ENCODE data around the gene NT5C1B. TPM values are rescaled to one million over a fixed set of nuclear protein-coding genes. Genes with fewer than 3 reads are reported as not detected.

Gene NT5C1B
- total RNA-seq, 2 donors from 2014 or later: not detected

GRCh38 chr2:18604531-18604885, 15.1 kb upstream of the NT5C1B start:
- Mint-ChIP-seq H3K4me1 (no peaks in the 10 kb centered on the region), H3K4me3 (no peak overlapping the region), H3K27ac (no peak overlapping the region), H3K9me3 (no peaks in the 10 kb centered on the region), H3K36me3 (ENCODE audit: low read depth) (no peaks in the 10 kb centered on the region), H3K27me3 (ENCODE audit: insufficient read depth) (no peaks in the 10 kb centered on the region)
- Histone ChIP-seq H3K27ac (ENCODE audit: low read depth, low read length) (no peak overlapping the region), H3K9ac (ENCODE audit: extremely low read depth, low read length, poor library complexity, severe bottlenecking) (no peak overlapping the region), H3K4me1 (ENCODE audit: control insufficient read depth, insufficient read depth, low read length) (no peaks in the 10 kb centered on the region), H3K4me3 (ENCODE audit: low read length) (no peak overlapping the region), H3K27me3 (ENCODE audit: control insufficient read depth, insufficient read depth, low read length, poor library complexity, severe bottlenecking) (no peaks in the 10 kb centered on the region), H3K9me3 (ENCODE audit: control insufficient read depth, low read length) (no peaks in the 10 kb centered on the region), H3K36me3 (ENCODE audit: control insufficient read depth, insufficient read depth, low read length) (no peaks in the 10 kb centered on the region)
- 89 to 100% methylated on average over 2 of the region's 2 CpGs for WGBS, 2 experiments (ENCODE audit: insufficient coverage in 1 of 2, insufficient read length in 1 of 2)
- TF ChIP-seq CTCF (conservative IDR thresholded peaks at IDR 0.05): no peak
- DNase-seq: no peak

- WGBS, 2 experiments (ENCODE audit: insufficient coverage in 1 of 2, insufficient read length in 1 of 2): 87% methylated on average over 3 of the region's 3 CpGs; no CpG with 5 or more reads in 1 of the 2 experiments
Observed at GRCh38 chr2:18603854-18604530, 14.6 kb upstream of the NT5C1B start.

GRCh38 chr2:18602298-18602697, 12.9 kb upstream of the NT5C1B start:
- no peak overlapping the region for H3K4me3 ChIP-seq (ENCODE audit: low read length)
- no peak overlapping the region for H3K4me3 Mint-ChIP-seq
- no peaks in the 10 kb centered on the region for H3K36me3 ChIP-seq (ENCODE audit: control insufficient read depth, insufficient read depth, low read length)
- H3K27me3 Mint-ChIP-seq (ENCODE audit: insufficient read depth): no peaks in the 10 kb centered on the region
- no peak for DNase-seq
- no peaks in the 10 kb centered on the region for H3K36me3 Mint-ChIP-seq (ENCODE audit: low read depth)
- no peaks in the 10 kb centered on the region for H3K27me3 ChIP-seq (ENCODE audit: control insufficient read depth, insufficient read depth, low read length, poor library complexity, severe bottlenecking)
- 90% methylated on average over 2 of the region's 2 CpGs; no CpG with 5 or more reads in 1 of the 2 experiments for WGBS, 2 experiments (ENCODE audit: insufficient coverage in 1 of 2, insufficient read length in 1 of 2)
- H3K9ac ChIP-seq (ENCODE audit: extremely low read depth, low read length, poor library complexity, severe bottlenecking): no peak overlapping the region
- no peaks in the 10 kb centered on the region for H3K9me3 ChIP-seq (ENCODE audit: control insufficient read depth, low read length)
- no peak overlapping the region for H3K27ac Mint-ChIP-seq
- no peak overlapping the region for H3K27ac ChIP-seq (ENCODE audit: low read depth, low read length)
- H3K9me3 Mint-ChIP-seq: no peaks in the 10 kb centered on the region
- H3K4me1 ChIP-seq (ENCODE audit: control insufficient read depth, insufficient read depth, low read length): no peaks in the 10 kb centered on the region
- H3K4me1 Mint-ChIP-seq: no peaks in the 10 kb centered on the region
- TF ChIP-seq CTCF (conservative IDR thresholded peaks at IDR 0.05): peak; percentile 20

More at GRCh38 chr2:18603854-18604530, 14.6 kb upstream of the NT5C1B start:
- no peak for DNase-seq
- Mint-ChIP-seq H3K4me1 (no peaks in the 10 kb centered on the region), H3K27ac (no peak overlapping the region), H3K36me3 (ENCODE audit: low read depth) (no peaks in the 10 kb centered on the region), H3K27me3 (ENCODE audit: insufficient read depth) (no peaks in the 10 kb centered on the region), H3K4me3 (no peak overlapping the region), H3K9me3 (no peaks in the 10 kb centered on the region)
- no peak for TF ChIP-seq CTCF (conservative IDR thresholded peaks at IDR 0.05)
- no peak overlapping the region for H3K4me3 ChIP-seq (ENCODE audit: low read length)
- no peak overlapping the region for H3K9ac ChIP-seq (ENCODE audit: extremely low read depth, low read length, poor library complexity, severe bottlenecking)
- H3K27ac ChIP-seq (ENCODE audit: low read depth, low read length): no peak overlapping the region
- no peaks in the 10 kb centered on the region for H3K36me3 ChIP-seq (ENCODE audit: control insufficient read depth, insufficient read depth, low read length)
- no peaks in the 10 kb centered on the region for H3K4me1 ChIP-seq (ENCODE audit: control insufficient read depth, insufficient read depth, low read length)
- no peaks in the 10 kb centered on the region for H3K9me3 ChIP-seq (ENCODE audit: control insufficient read depth, low read length)
- H3K27me3 ChIP-seq (ENCODE audit: control insufficient read depth, insufficient read depth, low read length, poor library complexity, severe bottlenecking): no peaks in the 10 kb centered on the region
